ENCODE data around the gene APOD.
A peak's percentile ranks its signal among the peaks of the same experiment; 100 is the strongest.
"Not testable (repeated sequence)": the region's sequence is repeated elsewhere in the genome, so short reads cannot be mapped to it uniquely, and the experiment has no call there.

APOD gene

DNA sequence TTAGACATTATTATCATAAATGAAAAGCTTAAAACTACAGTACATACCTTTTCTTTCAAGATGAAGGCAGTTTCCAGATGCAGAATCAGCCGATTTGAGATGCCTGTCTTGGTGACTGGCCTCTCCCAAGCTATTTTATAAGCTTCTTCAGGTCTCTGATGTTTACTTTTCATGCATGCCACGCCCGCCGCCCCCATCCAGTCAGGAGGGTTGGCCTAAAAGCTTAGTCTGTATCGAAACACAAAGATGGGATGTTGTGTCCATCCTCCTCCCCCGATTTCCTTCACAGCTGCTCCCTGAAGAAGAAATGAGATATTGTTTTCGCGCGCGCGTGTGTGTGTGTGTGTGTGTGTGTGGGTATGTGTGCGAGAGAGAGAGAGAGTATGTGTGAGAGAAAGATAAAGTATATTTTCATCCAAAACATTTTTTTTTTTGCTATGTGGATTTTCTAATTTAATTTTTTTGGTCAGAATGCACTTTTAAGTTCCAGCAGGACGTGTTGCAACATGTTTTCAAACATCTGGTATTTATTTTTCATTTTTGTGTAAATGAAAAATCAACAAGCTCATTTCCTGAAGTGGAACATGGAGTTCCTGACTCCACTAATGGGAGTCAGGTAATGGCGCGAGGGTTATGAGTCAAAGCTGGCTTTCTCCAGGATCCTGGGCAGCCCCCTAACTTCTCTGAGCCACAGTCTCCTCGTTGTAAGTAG is at the start of gene APOD:
Gene APOD (minus strand): TSS at position 110 of the 712 bp plus-strand sequence. CDS start 4,479 bp downstream, outside the sequence.
- peak in 2 of 3 donors; percentile 10 to 43 for DNase-seq

DNA sequence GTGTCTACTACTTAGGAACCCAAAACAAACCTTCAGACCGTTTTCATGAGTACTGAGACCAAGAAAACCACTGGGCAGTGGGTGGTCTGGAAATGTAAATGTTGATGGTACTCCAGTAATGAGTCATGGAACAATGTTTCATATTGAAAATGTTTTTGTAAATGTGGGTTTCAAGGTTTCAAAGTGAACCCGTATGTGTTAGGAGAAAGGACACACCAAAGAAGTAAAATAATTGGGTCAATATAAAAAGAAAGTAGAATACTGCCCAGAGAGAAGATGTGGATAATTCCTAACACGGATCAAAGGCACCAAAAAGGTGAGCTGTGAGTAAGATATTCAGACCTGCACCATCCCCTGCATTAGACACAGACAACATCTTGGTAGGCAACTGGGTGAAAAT is 49.6 kb upstream of the APOD start:
- not testable (repeated sequence) for DNase-seq

DNA sequence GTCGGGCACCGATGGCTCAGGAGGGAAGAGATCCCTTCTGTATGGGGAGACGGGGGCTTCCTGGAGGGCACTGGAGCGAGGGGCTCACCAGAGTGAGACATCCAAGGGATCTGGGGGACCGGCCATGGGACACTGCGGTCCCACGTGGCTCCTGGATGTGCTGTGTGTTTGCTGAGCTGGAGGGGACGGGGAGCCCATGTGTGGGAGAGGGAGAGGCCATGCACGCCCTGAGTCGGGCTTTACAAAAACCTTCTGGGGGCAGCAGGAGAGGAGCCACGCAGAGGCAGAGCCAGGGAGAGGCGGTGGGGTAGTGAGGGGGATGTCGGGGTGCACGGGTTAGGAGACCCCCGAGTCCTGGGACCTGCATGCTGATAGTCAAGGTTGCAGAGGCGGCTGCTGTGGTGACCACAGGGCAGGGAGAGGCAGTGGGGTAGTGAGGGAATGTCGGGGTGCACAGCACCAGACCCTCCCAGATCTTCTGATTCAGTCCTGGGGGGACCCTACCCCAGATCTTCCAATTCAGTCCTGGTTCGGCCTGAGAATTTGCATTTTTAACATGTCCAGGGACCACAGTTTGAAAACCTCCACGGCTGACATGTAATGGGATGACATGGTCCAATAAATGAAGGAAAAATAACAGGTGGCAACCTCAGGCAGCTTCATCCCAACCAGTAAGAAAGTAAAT is 48.9 kb upstream of the APOD start:
- DNase-seq = not testable (repeated sequence)

DNA sequence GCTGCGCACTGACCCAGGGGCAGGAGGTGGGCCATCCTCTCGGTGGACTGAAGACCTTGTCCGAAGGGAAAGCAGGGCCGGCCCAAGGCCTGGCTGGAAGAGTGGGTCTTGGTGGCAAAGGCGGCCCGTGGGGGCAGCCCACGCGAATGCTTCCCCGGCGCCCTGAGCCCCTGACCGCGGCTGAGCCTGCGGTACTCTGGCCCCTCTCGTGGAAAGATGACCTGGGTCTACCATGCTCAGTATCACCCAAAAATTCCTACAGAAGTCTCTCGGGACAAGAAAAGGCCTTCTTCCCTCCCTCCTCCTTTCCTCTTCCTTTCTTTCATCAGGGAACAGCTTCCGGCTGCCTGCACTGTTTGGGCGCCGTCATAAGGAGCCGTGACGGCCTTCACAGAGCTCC is 48.3 kb upstream of the APOD start:
- DNase-seq = not testable (repeated sequence)

DNA sequence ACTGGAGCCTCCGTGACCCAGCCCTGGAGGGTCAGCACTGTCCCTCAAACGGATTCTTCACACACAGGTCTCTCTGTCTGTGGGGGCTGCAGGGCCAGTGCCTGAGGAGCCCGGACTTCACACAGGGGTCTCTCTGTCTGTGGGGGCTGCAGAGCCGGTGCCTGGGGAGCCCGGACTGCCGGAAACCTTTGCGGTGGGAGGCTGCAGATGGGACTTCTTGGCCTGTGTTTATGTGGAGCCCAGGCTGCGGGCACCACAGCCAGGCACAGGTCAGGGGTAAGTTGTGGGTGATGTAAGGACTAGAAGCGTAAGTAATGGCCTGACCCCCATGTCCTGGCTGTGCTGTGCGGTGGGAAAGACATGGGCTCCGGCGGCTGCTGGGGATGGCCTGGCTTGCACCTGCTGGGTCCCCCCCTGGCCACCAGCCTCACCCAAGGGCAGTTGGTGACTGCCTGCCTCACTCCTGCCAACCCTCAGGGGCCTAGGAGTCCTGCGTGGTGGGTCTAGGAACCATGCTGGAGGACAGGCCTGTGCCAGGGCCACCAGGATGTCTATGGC is 47.3 kb upstream of the APOD start:
- not testable (repeated sequence) for DNase-seq

DNA sequence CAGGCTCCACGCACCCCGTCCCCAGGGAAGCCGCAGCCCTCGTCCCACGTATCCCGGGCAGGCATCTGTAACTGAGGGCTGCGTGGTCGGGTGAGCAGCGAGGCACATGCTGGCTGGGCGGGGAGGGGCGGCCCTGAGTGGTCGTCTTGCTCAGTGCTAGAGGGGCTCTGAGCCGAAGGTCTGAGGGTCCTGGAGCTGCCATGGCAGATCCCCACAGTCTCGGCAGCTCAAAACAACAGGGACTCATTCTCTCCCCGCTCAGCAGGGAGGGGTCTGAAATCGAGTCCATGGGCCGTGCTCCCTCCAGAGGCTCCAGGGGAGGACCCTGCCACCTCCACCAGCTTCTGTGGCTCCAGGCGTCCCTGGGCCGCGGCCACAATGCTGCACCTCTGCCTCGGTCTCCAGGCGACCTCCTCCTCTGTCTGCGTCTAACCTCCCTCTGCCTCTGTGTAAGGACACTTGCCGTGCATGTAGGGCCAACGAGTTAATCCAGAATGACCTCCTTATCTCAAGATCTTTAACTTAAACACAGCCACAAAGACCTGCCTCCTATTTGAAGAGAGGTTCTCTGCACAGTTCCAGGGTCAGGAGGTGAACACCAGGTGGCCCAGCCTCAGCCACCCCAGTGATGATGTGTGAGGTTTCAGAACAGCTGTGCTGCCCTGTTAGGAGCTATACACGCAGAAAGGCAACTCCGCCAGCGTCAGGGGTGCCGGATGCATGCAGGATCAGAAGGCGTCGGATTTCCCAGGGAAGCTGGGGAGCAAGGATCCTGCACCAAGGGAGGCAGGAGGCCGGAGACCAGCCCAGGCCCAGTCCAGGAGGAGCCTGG is 46.6 kb upstream of the APOD start:
- not testable (repeated sequence) for DNase-seq

DNA sequence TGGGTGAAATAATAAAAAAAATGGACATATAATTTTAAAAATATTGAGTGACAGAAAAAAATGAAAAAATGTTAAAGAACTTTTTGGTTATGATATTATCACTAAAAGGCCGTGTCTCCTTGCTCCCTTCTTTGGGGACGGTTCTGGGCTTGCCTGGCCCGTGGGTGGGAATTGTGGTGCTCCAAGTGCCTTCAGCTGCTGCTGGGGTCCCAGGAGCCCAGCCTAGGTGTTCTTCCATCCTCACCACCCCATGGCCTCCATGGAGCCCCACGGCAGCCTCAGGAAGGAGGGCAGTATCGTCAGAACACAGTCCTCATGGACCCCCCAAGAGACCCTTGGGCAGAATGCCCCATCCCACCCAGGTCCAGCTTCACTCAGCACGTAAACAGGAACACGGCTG is 45.9 kb upstream of the APOD start:
- DNase-seq = not testable (repeated sequence)

DNA sequence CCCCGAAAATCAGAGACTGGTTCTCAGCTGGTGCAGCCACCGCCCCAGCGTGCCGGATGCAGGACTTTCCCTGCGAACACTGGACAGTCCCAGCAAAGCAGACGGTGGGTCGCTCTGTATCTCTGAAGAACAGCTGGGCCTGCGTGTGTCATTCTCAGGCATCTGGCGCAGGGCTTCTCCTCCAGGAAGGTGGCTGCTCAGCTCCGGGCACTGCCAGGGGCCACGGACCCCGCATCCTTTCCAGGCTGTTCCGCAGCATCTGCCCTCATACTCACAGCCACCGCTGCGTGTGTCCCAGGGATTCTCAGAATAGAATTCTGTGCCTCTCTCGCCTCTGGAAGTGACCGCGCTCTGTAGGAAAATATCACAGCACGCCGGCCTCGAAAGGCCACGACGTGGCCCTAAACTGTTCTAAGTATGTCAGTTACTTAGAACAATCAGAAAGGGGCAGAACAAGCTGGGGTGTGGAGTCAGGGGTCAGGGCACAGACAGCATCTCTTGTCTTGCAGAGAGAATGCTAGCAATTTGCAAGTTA is 44.7 kb upstream of the APOD start:
- DNase-seq = not testable (repeated sequence)

DNA sequence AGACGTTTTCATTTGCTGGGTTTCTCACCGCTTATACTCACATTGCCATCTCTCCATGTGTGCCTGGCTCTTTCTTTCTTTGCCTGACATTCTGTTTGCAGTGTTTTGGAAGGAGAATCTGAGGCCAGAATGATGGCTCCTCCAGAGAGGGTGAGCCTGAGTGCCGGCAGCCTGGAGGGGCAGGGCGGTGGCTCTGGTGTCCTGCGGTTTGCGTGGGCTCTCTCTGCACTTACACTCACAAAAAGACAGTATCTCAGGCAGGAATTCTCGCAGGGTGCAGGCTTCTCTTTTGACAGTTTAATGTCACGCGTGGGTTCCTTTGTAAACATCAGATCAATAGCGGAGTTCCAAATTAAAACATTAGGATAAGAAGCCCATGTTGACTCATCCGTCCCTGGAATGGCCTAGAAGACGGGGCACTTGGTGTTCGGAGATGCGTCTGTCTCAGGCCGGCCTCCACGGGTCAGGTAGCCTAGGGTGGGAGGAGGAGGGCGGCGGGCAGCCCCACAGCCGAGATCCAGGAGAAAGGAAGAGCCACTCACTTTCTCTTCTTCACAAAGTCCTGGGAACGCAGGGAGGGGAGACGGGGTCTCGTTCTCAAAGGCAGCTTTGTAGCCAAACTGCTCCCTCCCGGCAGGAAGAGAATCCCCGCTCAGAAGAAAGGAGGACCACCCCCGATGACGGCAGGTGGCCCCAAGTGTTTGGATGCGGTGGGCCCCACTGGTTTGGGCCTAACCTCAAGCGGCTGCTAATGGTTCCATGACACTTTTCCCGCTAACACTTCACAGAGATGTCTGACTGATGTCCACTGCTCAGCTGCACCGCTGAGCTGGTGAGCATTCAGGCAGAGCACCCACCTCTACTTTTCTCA is 44.0 kb upstream of the APOD start:
- not testable (repeated sequence) for DNase-seq

DNA sequence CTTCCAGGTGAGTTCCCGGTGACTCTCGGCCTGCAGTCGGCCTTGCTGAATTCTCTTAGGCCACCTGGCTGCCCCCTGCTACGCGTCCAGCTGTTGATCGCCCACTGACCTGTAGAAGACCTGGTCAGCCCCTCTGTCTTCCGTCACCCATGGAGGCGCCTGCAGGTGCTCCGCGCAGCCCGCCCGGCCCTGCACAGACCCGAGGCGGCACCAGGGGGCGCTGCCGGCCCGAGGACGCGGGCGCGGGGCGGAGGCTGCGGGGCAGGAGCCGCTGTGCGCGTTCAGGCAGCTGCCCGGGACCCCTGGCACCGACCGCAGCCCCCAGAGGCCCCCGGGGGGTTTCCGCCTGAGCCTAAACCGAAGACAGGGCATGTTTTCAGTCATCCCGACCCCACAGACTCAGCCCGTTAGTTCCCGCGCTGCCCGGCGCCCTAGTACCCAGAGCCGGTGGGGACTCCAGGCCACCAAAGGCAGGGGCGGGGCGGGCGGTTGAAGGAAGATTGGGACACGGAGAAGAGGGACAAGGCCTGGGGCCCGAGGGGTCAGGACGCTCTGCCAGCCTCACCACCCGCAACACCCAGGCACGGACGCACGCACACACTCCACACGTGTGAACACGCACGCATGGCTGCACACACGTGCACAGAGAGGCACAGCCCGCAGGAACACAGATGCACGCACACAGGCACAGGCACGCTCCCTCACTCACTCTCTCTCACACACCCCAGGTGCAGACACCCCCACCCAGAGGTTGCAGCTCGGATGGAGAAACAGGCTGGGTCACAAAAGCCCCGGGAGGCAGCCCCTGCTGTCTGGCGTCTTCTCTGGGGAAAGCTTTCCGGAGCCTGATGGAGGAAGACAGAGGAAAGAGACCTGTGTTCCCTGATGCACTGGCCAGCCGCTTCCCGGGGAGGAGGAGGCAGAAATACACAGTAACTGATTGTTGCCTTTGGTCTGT is 41.1 kb upstream of the APOD start:
- DNase-seq = not testable (repeated sequence)

DNA sequence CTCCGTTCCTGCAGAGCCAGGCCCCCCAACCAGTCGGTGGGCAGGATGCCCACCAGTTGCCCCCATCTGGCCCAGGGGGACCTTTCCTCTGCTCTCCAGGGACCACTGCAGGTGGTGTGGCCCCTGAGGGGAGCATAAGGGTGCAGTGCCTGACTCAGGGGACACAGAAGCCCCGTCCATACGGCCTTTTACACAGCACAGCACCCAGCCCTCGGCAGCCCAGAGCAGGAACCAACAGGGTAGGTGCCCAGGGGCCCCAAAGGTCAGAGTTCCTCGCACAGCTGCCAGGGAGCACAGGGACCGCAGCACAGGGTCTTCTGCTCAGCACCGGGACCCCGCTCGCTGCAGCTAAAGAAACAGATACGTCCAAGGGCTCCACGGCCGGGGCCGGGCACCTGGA is 40.4 kb upstream of the APOD start:
- DNase-seq = not testable (repeated sequence)

DNA sequence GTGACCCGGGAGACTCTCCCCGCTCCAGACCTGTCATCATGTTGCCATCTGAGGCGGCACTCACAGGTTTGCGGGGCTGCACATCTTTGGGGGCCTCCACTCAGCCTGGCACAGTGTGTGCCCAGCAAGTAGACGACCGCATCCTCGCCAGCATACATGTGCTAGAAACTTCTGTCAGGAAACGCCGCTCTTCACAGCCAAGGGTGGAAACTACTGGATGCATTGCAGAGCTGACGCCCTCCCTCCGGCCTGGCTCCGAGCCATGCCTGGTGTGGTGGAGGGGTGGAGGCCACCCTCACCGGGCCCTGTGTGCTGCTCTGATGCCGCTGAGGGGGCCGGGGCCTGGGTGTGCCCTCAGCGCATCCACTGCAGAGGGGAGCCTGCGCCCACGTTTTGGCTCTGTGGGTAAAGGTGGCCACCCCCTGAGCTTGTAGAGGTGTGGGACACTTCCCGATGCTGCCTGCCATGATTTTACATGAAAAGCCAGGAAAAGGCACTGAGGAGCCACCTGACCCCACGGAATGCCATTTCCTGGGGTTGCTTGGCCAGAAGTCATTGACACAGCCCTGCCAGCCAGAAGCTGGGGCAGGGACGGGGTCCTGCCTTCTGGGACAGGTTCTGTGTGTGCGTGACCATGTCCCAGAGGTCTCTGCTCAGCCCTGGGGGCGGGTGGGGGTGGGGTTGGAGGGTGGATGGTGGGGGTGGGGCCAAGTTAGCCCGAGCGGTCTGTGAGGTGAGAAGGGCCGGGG is 39.7 kb upstream of the APOD start:
- not testable (repeated sequence) for DNase-seq

DNA sequence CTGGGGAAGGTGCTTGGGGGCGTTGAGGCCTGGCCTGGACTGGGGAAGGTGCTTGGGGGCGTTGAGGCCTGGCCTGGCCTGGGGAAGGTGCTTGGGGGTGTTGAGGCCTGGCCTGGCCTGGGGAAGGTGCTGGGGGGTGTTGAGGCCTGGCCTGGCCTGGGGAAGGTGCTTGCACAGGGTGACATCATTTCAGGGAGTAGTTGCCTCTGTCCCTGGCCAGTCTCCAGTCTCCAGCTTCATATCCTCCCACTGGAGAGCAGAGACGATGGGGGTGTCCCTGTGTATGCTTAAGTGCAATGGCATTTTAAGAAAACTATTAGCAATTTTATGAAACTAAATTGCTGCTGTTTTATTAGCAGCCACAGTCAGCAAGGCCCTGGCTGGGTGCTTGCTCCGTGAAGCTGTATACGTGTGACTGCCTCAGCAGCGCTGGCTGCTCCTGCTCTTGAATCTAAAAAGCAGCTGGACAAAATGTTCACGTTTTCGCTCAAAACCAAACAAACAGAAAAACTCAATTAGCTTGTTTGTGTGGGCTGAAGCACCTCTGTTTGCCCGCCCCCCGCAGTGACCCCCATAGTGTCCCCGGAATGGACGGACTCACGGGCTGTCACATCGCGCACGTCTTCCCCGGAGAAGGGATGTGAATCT is 38.9 kb upstream of the APOD start:
- DNase-seq = not testable (repeated sequence)

DNA sequence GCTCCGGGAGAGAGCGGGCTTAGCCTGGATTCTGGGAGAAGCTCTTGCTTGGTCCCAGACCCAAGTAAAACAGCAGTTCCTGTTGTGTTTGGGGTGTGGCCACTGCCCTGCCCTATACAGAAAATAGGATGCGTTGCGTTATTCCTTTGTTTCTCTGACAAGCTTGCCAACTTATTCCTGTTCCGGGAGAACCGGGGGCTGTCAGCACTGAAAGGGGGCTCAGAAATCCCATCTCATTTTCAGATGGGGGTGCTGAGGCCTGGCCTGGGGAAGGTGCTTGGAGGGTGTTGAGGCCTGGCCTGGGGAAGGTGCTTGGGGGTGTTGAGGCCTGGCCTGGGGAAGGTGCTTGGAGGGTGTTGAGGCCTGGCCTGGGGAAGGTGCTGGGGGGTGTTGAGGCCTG is 38.3 kb upstream of the APOD start:
- not testable (repeated sequence) for DNase-seq

DNA sequence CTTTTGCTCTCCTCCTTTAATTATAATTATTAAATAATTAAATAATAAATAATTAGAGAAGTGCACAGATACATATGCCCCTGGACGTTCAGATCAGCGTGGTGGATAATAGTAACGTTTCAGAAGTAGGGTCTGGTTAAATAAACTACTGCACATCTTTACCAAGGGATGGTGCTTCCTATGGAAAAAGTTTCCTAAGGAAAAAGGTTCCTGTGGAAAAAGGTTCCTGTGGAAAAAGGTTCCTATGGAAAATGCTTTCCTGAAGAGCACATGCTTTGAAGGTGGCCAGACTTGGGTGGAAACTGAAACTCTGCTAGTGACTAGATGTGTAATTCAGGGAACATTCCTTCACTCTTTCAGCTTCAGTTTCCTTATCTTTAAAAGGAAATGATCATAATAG is 37.4 kb upstream of the APOD start:
- not testable (repeated sequence) for DNase-seq

DNA sequence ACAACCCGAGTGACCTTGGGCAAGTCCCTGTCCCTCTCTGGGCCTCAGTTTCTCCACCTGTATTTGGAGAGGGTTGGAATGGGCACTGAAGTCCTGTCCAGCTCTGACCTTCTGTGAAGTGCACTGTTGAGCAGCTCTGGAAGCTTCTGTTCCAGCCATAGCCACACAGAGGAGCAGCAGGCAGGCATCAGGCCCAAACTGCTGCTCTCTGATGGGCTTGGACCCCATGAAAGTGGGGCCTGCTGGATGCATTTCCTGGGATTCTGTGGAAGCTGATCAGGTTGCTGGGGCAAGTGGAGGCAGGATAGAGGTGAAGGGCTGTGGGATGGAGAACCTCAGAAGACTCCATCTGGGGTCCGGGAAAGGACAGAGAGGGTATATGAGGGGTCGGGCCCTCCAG is 36.7 kb upstream of the APOD start:
- DNase-seq = not testable (repeated sequence)

DNA sequence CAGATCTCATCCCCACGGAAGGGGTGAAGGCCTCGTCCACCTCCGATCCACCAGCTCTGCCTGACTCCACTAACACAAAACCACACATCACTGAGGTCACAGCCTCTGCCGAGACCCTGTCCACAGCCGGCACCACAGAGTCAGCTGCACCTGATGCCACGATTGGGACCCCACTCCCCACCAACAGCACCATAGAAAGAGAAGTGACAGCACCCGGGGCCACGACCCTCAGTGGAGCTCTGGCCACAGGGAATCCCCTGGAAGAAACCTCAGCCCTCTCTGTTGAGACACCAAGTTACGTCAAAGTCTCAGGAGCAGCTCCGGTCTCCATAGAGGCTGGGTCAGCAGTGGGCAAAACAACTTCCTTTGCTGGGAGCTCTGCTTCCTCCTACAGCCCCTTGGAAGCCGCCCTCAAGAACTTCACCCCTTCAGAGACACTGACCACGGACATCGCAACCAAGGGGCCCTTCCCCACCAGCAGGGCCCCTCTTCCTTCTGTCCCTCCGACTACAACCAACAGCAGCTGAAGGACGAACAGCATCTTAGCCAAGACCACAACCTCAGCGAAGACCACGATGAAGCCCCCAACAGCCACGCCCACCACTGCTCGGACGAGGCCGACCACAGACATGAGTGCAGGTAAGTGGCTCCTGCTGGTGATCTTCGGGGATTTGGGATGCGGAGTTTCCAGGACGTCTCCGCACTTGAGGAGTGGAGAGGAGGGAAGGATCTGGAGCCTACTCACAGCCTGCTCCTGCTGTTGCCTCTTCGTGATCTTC is 36.0 kb upstream of the APOD start:
- DNase-seq = peak in 2 of 3 donors; percentile 19 to 54

Data from suppressor macrophage treated with lipopolysaccharide for 1 hour (primary cell).